Smooth muscle cell (in vitro differentiated cells): ENCODE results near the gene POLR3GL. TPM values are rescaled to one million over a fixed set of nuclear protein-coding genes. Genes with fewer than 3 reads are reported as not detected.

ENCODE experiments used
- DNase-seq: peaks from one replicate; lab custom pipeline; 2025; ENCODE audit not compliant: unreplicated experiment; lab: John Stamatoyannopoulos, UW
- H2AFZ ChIP-seq: fragments of 200-600 bp; sonication (generic); 2 replicates; pipeline ENCODE4 v1.6.0; 2016; ENCODE audit warnings: antibody characterized with exemption, low read depth, mild to moderate bottlenecking
- H3F3A ChIP-seq: fragments of 200-600 bp; sonication (generic); 2 replicates; pipeline ENCODE4 v1.6.0; 2017; ENCODE audit warnings: antibody characterized with exemption, low read depth
- H3K27ac ChIP-seq: fragments of 200-600 bp; sonication (generic); 2 replicates; pipeline ENCODE4 v1.5.1; 2016; ENCODE audit warnings: low read depth, mild to moderate bottlenecking
- H3K27me3 ChIP-seq: fragments of 200-600 bp; sonication (generic); 2 replicates; pipeline ENCODE4 v1.6.1; 2016; ENCODE audit warnings: low read depth, mild to moderate bottlenecking
- H3K36me3 ChIP-seq: fragments of 200-600 bp; sonication (generic); 2 replicates; pipeline ENCODE4 v1.5.1; 2016; ENCODE audit warnings: low read depth
- H3K4me1 ChIP-seq: fragments of 200-600 bp; sonication (generic); 2 replicates; pipeline ENCODE4 v1.5.1; 2016; ENCODE audit warnings: low read depth
- H3K4me2 ChIP-seq: fragments of 200-600 bp; sonication (generic); 2 replicates; pipeline ENCODE4 v1.6.0; 2016; ENCODE audit warnings: mild to moderate bottlenecking
- H3K4me3 ChIP-seq: fragments of 200-600 bp; sonication (generic); 2 replicates; pipeline ENCODE4 v1.5.1; 2016; ENCODE audit warnings: mild to moderate bottlenecking
- H3K79me2 ChIP-seq: fragments of 200-600 bp; sonication (generic); 2 replicates; pipeline ENCODE4 v1.6.0; 2016; ENCODE audit warnings: low read depth, mild to moderate bottlenecking
- H3K9ac ChIP-seq: fragments of 200-600 bp; sonication (generic); 2 replicates; pipeline ENCODE4 v1.6.0; 2016; ENCODE audit warnings: low read depth
- H3K9me3 ChIP-seq: fragments of 200-600 bp; sonication (generic); replicated peaks from 2 replicates; pipeline ENCODE4 v1.5.1; 2016; ENCODE audit warnings: low read depth
- H4K20me1 ChIP-seq: fragments of 200-600 bp; sonication (generic); 2 replicates; pipeline ENCODE4 v1.6.0; 2016; ENCODE audit warnings: low read depth
- WGBS: methylation state at CpG from one replicate; pipeline ENCODE4 v1.1.7; 2016; ENCODE audit warnings: low lambda C conversion rate; 5-methylcytosine and 5-hydroxymethylcytosine counted together
- polyA plus RNA-seq: library from polyadenylated mRNA; unstranded; fragments of >200 nt; fragmentation: Nextera tagmentation; extraction: Ambion mirVana; gene quantifications from 2 replicates; pipeline ENCODE4 v1.2.1, GENCODE V29; 2016
- total RNA-seq: library from RNA; depleted of rRNA; stranded (reverse); fragments of >200 nt; gene quantifications from 2 replicates; pipeline ENCODE4 v1.2.3, GENCODE V29; 2014
- TF ChIP-seq, protein P1 (sequence below): fragments of 200-600 bp; sonication (generic); IDR thresholded peaks from 2 replicates; pipeline ENCODE4 v1.5.1; 2017; ENCODE audit warnings: borderline replicate concordance, mild to moderate bottlenecking, antibody characterized with exemption; ENCODE audit not compliant: insufficient read depth, poor library complexity, severe bottlenecking

The POLR3GL gene
- total and polyA plus RNA-seq, 2 experiments from 2014 or later, result 22.2 to 33.6 TPM

GRCh38 chr1:145975216-145975615 is 10.7 kb downstream of the POLR3GL start:
- Histone ChIP-seq H2AFZ (no peak overlapping the region), H3K4me3 (no peak overlapping the region), H3K9ac (no peak overlapping the region), H3K9me3 (no peaks in the 10 kb centered on the region), H3K79me2 (no peaks in the 10 kb centered on the region), H3K4me2 (no peak overlapping the region), H4K20me1 (no peaks in the 10 kb centered on the region), H3K4me1 (peaks cover 21% of the 10 kb centered on the region), H3K27ac (no peak overlapping the region), H3K36me3 (no peaks in the 10 kb centered on the region), H3F3A (peaks cover 10% of the 10 kb centered on the region), H3K27me3 (no peaks in the 10 kb centered on the region)
- 87% methylated on average over 4 of the region's 4 CpGs for WGBS
- TF ChIP-seq, protein P1, sequence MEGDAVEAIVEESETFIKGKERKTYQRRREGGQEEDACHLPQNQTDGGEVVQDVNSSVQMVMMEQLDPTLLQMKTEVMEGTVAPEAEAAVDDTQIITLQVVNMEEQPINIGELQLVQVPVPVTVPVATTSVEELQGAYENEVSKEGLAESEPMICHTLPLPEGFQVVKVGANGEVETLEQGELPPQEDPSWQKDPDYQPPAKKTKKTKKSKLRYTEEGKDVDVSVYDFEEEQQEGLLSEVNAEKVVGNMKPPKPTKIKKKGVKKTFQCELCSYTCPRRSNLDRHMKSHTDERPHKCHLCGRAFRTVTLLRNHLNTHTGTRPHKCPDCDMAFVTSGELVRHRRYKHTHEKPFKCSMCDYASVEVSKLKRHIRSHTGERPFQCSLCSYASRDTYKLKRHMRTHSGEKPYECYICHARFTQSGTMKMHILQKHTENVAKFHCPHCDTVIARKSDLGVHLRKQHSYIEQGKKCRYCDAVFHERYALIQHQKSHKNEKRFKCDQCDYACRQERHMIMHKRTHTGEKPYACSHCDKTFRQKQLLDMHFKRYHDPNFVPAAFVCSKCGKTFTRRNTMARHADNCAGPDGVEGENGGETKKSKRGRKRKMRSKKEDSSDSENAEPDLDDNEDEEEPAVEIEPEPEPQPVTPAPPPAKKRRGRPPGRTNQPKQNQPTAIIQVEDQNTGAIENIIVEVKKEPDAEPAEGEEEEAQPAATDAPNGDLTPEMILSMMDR, result no peak
- DNase-seq, result no peak

GRCh38 chr1:145977016-145977415 is 12.5 kb downstream of the POLR3GL start:
- Histone ChIP-seq H3K27ac (no peak overlapping the region), H3K27me3 (no peaks in the 10 kb centered on the region), H3K4me2 (no peak overlapping the region), H3K4me3 (no peak overlapping the region), H3K9ac (no peak overlapping the region), H3K4me1 (peaks cover 21% of the 10 kb centered on the region), H2AFZ (no peak overlapping the region), H3K9me3 (no peaks in the 10 kb centered on the region), H3K36me3 (no peaks in the 10 kb centered on the region), H3K79me2 (no peaks in the 10 kb centered on the region), H4K20me1 (no peaks in the 10 kb centered on the region), H3F3A (peaks cover 15% of the 10 kb centered on the region)
- DNase-seq, result no peak
- 73% methylated on average over 5 of the region's 5 CpGs for WGBS
- TF ChIP-seq, protein P1, result no peak

DNA sequence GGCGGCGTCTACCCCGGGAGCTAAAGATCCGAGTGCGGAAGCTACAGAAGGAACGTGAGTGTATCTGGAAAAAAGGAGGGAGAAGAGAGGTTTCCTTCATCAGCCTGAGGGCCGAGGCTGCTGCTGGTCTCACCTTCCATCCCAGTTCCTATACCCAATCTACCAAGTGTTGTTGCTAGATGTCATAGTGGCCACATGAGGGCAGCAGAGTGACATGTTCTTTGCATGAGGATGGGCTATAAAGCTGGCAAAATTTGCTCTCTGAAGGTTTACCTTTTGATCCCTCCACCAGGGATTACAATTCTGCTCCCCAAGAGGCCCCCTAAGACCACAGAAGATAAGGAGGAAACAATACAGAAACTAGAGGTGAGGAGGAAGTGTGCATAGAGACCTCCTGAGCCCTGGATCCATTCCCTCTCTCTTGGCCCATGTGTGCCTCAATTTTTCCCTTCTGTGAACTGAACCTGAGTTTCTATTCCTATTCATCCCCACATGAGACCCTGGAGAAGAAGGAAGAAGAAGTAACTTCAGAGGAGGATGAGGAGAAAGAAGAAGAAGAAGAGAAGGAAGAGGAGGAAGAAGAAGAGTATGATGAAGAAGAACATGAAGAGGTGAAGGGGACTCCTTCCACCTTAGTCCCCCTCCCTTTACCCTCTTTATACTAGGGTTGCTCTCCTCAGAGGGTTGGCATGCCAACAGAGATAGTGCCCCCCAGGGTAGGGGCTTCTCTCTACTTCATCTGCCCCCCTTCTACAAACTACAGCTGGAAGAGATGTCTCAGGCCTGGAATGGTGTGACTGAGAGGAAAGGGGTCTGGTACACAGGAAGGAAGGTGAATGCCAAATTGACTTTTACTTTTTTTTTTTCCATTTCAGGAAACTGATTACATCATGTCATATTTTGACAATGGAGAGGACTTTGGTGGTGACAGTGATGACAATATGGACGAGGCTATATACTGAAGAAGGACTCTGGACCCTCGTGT is 13.3 kb downstream of the POLR3GL start:
- H3K9ac ChIP-seq, result peak overlapping the region; percentile 95
- peaks cover 21% of the 10 kb centered on the region for H3K4me1 ChIP-seq
- H2AFZ ChIP-seq, result peak overlapping the region; percentile 16

More for the DNA sequence above, 13.3 kb downstream of the POLR3GL start:
- Histone ChIP-seq H3K27me3 (no peaks in the 10 kb centered on the region), H3K4me2 (peak overlapping the region; percentile 82), H3F3A (peaks cover 15% of the 10 kb centered on the region), H4K20me1 (no peaks in the 10 kb centered on the region), H3K4me3 (no peak overlapping the region), H3K9me3 (no peaks in the 10 kb centered on the region), H3K27ac (peak overlapping the region; percentile 99), H3K36me3 (no peaks in the 10 kb centered on the region), H3K79me2 (no peaks in the 10 kb centered on the region)
- 19% methylated on average over 9 of the region's 9 CpGs for WGBS
- no peak for DNase-seq
- TF ChIP-seq, protein P1, result peak; percentile 81
